K562 (cell line): ENCODE measurements around the gene GSTO2. TPM values are rescaled to one million over a fixed set of nuclear protein-coding genes. Genes with fewer than 3 reads are reported as not detected.

Source experiments
- ATF3 ChIP-seq, 2 experiments: fragments of 450-650 bp in 1 of 2; sonication (generic) in 1 of 2; formaldehyde crosslinking in 1 of 2; IDR thresholded peaks in 1 of 2; conservative IDR thresholded peaks in 1 of 2; 2 replicates each; pipeline versions ENCODE4 v1.6.1 to v1.8.1; 2016 to 2023; ENCODE audit warnings: mild to moderate bottlenecking in 2 of 2, moderate library complexity in 2 of 2, inconsistent platforms in 1 of 2, missing genetic modification reagents in 1 of 2
- ATF7 ChIP-seq: fragments of 450-650 bp; IDR thresholded peaks from 2 replicates; pipeline ENCODE4 v1.7.1; 2014; ENCODE audit warnings: mild to moderate bottlenecking, moderate library complexity
- CEBPB ChIP-seq: fragments of 450-650 bp; IDR thresholded peaks from 2 replicates; pipeline ENCODE4 v1.6.1; 2016; ENCODE audit warnings: missing genetic modification characterization, missing compliant biosample characterization
- CXXC5 ChIP-seq: fragments of 250-450 bp; sonication (Bioruptor Pico); IDR thresholded peaks from 2 replicates; pipeline ENCODE4 v1.8.0; 2022; ENCODE audit warnings: inconsistent platforms, mild to moderate bottlenecking, moderate library complexity
- JUND ChIP-seq, 2 experiments: IDR thresholded peaks; 2 replicates in 1 of 2; 3 replicates in 1 of 2; pipeline ENCODE4 v1.6.1; 2011; ENCODE audit warnings: borderline replicate concordance in 2 of 2, low read depth in 2 of 2, low read length in 2 of 2, improper control_type of control experiment in 1 of 2, missing biosample characterization in 1 of 2, missing genetic modification characterization in 1 of 2, missing genetic modification reagents in 1 of 2
- SMARCA4 ChIP-seq: fragments of 450-650 bp; IDR thresholded peaks from 2 replicates; pipeline ENCODE4 v1.6.1; 2016
- SMARCC2 ChIP-seq: fragments of 450-650 bp; IDR thresholded peaks from 2 replicates; pipeline ENCODE4 v1.6.1; 2017; ENCODE audit warnings: antibody characterized with exemption, moderate library complexity, mild to moderate bottlenecking, low read depth
- ZNF592 ChIP-seq: fragments of 450-650 bp; IDR thresholded peaks from 2 replicates; pipeline ENCODE4 v1.6.1; 2017; ENCODE audit warnings: antibody characterized with exemption, mild to moderate bottlenecking
- polyA plus RNA-seq, 8 experiments: library from polyadenylated mRNA; depleted of rRNA in 4 of 8; stranded (reverse) in 5 of 8; unstranded in 3 of 8; fragments of >200 nt; fragmentation: Nextera tagmentation in 2 of 8; fragmentation: Illumina TruSeq in 1 of 8; extraction: Ambion mirVana in 2 of 8; extraction: Trizol in 1 of 8; gene quantifications; 2 replicates each; pipeline versions ENCODE4 v1.2.1 to v1.2.3, GENCODE V29; 2011 to 2014; ENCODE audit warnings: inconsistent platforms in 1 of 8, missing spikeins in 1 of 8
- total RNA-seq, 7 experiments: library from RNA; depleted of rRNA in 6 of 7; stranded (reverse); fragments of >200 nt in 6 of 7; fragmentation: Illumina TruSeq in 2 of 7; extraction: Trizol in 2 of 7; gene quantifications; 2 replicates each; pipeline versions ENCODE4 v1.2.1 to v1.2.3, GENCODE V29; 2011 to 2021; ENCODE audit warnings: low replicate concordance in 1 of 7

GSTO2 gene
- total and polyA plus RNA-seq, 9 of the 15 experiments (the other 6 are each of a cell fraction or from before 2014, with no cell fraction given): 0.18 to 1.8 (median 0.90) TPM

- no peak for TF ChIP-seq SMARCC2
- peak; percentile 79 for TF ChIP-seq JUND (IDR thresholded peaks at IDR 0.05; ENCODE audit: borderline replicate concordance, low read depth, low read length)
- TF ChIP-seq JUND (tag; IDR thresholded peaks at IDR 0.05; ENCODE audit: borderline replicate concordance, low read depth, low read length): peak; percentile 52; the same call in 1 of the 3 replicates
- TF ChIP-seq ATF7: peak; percentile 91
- 0 out of 2 replicates have a peak, but pooled peaks have one; percentile 39 for TF ChIP-seq SMARCA4
- TF ChIP-seq CXXC5: peak; percentile 50
- TF ChIP-seq ATF3 (IDR thresholded peaks at IDR 0.05): peak; percentile 92
- TF ChIP-seq ATF3 (CRISPR knock-in tag; conservative IDR thresholded peaks at IDR 0.05): no peak
- peak; percentile 60; the same call in 1 of the 2 replicates for TF ChIP-seq ZNF592
- TF ChIP-seq CEBPB (tag): peak; percentile 67
These were observed 60.1 kb downstream of the GSTO2 start (continued) for GRCh38 chr10:104328896-104329710.
